ENCODE results near the gene MAPRE3.

DNA sequence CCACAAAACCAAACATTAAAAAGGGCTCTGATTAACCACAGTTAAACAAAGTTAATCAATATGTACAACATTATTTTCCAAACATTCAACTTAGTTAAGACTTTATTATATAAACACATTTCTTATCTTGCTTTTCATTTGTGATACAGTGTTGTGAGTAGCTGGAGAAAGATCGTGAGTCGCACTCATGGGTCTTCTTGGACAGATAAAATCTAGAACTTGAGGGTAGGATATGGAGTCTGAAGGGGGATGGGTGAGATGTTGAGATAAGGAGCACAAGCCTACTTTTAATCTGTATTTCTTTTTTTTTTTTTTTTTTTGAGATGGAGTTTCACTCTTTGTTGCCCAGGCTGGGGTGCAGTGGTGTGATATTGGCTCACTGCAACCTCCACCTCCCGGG is 39.7 kb downstream of the MAPRE3 start:
- TF ChIP-seq EP300 (IDR thresholded peaks at IDR 0.05) (no peak), CTCF (IDR thresholded peaks at IDR 0.05) (no peak), POLR2A (IDR thresholded peaks at IDR 0.05; ENCODE audit: low read depth) (no peak)
